A549 (cell line): Measurements from ENCODE around the gene TUBB8B. TPM values are rescaled to one million over a fixed set of nuclear protein-coding genes. Genes with fewer than 3 reads are reported as not detected.
"Not testable (repeated sequence)": the region's sequence is repeated elsewhere in the genome, so short reads cannot be mapped to it uniquely, and the experiment has no call there.

Experiments used
- ATAC-seq, 2 experiments: fragments of 200-7000 bp in 1 of 2; fragments of >200 bp in 1 of 2; cut with Nextera tagmentation in 1 of 2; cut with Tn5 transposase in 1 of 2; 3 replicates each; pipeline versions ENCODE4 v1.8.0 to v1.9.1; 2018 to 2020; ENCODE audit warnings: mild to moderate bottlenecking in 1 of 2, moderate library complexity in 1 of 2
- CTCF ChIA-PET: fragments of 300-600 bp; sonication (Branson Sonifier 250); formaldehyde crosslinking; extraction: SDS; loops from one replicate; lab custom pipeline; 2021; ENCODE audit warnings: antibody characterized with exemption, inconsistent platforms; lab: Yijun Ruan, JAX
- POLR2A ChIA-PET: fragments of 350-600 bp; formaldehyde crosslinking; extraction: SDS; loops from one replicate; lab custom pipeline; 2021; ENCODE audit warnings: antibody characterized with exemption, inconsistent platforms; lab: Yijun Ruan, JAX
- DNase-seq, 2 experiments: peaks; one replicate each; pipeline versions ENCODE4 v3.0.0 to v3.0.0-alpha.2; 2011 to 2016; ENCODE audit warnings: low read depth in 1 of 2, low spot score in 1 of 2
- FAIRE-seq: peaks from 2 replicates; lab custom pipeline; 2011; peaks lifted over from hg19 to GRCh38; lab: Jason Lieb, UNC
- H3K27ac ChIP-seq, 2 experiments: fragments of >200 bp; sonication (Bioruptor Twin); formaldehyde crosslinking; 3 replicates each; pipeline ENCODE4 v1.5.1; 2016 to 2017
- H3K4me1 ChIP-seq: fragments of >200 bp; sonication (Bioruptor Twin); formaldehyde crosslinking; 3 replicates; pipeline ENCODE4 v1.6.1; 2016
- H3K4me2 ChIP-seq: fragments of >200 bp; sonication (Bioruptor Twin); formaldehyde crosslinking; 3 replicates; pipeline ENCODE4 v1.6.1; 2016
- H3K4me3 ChIP-seq: fragments of >200 bp; sonication (Bioruptor Twin); formaldehyde crosslinking; 3 replicates; pipeline ENCODE4 v1.5.1; 2016
- H3K9me3 ChIP-seq: fragments of >200 bp; sonication (Bioruptor Twin); formaldehyde crosslinking; 3 replicates; pipeline ENCODE4 v1.6.1; 2016
- WGBS: methylation state at CpG from one replicate; pipeline ENCODE4 v1.1.6; 2017; ENCODE audit errors: missing lambda C conversion rate; 5-methylcytosine and 5-hydroxymethylcytosine counted together
- polyA plus RNA-seq, 4 experiments: library from polyadenylated mRNA; depleted of rRNA in 3 of 4; stranded (reverse); fragments of >200 nt; fragmentation: RNase III in 1 of 4; extraction: RNeasy Plus Mini Kit Qiagen cat#74134 plus additional on column Dnase treatment in 1 of 4; gene quantifications; 2 replicates in 3 of 4; 3 replicates in 1 of 4; pipeline ENCODE4 v1.2.3, GENCODE V29; 2011 to 2017
- TF ChIP-seq, protein P1 (sequence below): fragments of >200 bp; sonication (Bioruptor Twin); formaldehyde crosslinking; IDR thresholded peaks from 3 replicates; pipeline ENCODE4 v1.5.1; 2016

Gene TUBB8B
- polyA plus RNA-seq, 2 of the 4 experiments (the other 2 are of a cell fraction) = not detected

DNA sequence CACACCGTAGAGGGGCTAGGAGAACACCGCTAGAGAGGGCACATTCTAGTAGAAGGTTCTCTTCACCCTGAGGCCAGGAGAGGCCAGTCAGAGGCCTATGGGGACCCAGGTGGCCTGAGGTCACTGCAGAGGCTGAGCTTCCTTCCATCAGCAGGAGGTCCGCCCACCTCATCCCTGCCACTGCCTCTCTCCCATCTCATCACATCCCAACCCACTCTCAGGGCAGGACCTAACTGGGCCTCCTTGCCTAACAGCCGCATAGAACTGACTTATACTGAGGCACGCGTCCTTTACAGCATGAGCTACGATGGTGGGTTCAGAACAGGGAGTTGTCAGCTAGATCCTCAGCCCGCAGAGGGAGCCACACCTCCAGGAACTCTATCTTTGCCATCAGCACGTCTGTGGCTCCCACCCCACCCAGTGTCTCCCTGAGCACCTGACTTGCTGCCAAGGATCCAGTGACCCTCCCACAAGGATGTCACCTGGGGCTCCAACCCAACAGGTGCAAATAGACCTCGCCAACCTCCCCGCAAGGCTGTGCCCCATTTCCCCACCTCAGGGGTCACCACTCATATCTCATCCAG is 33.3 kb upstream of the TUBB8B start:
- CTCF ChIA-PET, H3K9me3 ChIP-seq, H3K4me1 ChIP-seq, FAIRE-seq, DNase-seq, POLR2A ChIA-PET, H3K4me2 ChIP-seq, H3K4me3 ChIP-seq, H3K27ac ChIP-seq: not testable (repeated sequence)
- 0 out of 6 replicates have a peak, but pooled peaks of 1 of the 2 experiments have one; percentile 30 for ATAC-seq
- WGBS = 65% methylated on average over 10 of the region's 11 CpGs

DNA sequence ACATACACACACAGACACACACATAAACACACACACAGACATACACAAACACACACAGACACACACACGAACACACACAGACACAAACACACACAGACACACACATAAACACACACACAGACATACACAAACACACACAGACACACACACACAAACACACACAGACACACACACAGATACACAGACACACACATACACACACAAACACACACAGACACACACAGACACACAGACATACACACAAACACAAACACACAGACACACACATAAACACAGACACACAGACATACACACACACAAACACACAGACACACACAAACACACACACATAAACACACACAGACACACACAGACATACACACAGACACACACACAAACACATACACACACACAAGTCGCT is 31.5 kb upstream of the TUBB8B start:
- FAIRE-seq, ATAC-seq, H3K27ac ChIP-seq, CTCF ChIA-PET, H3K4me1 ChIP-seq, H3K4me2 ChIP-seq, H3K4me3 ChIP-seq, POLR2A ChIA-PET, H3K9me3 ChIP-seq, DNase-seq: not testable (repeated sequence)
- 17% methylated on average over 2 of the region's 2 CpGs for WGBS

DNA sequence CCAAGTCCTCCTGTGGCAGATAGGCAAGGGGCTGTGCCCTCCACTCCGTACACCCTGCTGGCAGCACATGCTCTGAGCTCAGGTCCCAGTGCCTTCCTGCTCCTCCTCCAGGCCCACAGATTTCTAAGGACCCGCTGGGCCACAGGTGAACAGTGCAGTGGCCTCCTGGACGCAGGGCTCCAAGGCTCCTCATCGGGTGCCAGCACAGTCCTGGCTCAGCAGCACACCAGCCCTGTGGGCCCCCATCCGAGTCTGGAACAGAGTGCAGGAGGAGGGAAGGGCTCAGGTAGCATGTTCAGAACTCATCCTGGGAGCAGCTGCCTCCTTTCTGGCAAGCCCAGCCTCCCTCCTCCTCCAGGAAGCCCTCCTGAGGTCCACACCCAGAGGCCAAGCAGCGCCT is 30.8 kb upstream of the TUBB8B start:
- ATAC-seq, DNase-seq, POLR2A ChIA-PET, H3K4me1 ChIP-seq, H3K27ac ChIP-seq, H3K9me3 ChIP-seq, H3K4me3 ChIP-seq, CTCF ChIA-PET, FAIRE-seq, H3K4me2 ChIP-seq: not testable (repeated sequence)
- no CpG with 5 or more reads among the region's 6 CpGs for WGBS

DNA sequence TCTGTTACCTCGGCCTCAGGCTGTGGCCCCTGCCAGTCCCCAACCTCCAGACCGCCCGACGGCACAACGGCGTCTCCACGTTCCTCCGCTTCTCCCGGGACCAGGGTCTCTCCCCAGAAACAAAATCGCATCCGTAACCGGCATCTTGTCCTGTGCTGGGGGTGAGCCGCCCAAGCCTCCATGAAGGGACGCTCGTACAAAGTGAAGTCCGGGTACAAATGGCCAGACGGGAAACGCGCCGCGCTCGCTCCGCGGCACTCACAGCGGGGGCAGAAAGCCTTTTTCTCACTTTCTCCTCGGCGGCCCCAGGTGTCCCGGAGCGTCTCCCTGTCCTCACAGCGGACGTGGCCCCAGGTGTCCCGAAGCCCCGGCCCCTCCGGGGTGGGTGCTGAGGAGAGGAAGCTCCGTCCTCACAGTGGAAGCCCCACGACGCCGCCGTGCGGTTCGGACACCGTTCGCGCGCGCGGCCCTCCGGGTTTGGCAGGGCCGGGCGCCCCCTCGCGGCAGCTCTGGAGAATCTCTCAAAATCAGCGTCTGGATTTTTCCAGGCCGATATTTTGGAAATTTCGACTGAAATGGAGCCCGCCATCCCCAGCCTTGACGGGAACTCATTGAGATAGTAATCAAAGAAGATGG is 26.2 kb upstream of the TUBB8B start:
- 83% methylated on average over 33 of the region's 57 CpGs for WGBS
- TF ChIP-seq, protein P1, sequence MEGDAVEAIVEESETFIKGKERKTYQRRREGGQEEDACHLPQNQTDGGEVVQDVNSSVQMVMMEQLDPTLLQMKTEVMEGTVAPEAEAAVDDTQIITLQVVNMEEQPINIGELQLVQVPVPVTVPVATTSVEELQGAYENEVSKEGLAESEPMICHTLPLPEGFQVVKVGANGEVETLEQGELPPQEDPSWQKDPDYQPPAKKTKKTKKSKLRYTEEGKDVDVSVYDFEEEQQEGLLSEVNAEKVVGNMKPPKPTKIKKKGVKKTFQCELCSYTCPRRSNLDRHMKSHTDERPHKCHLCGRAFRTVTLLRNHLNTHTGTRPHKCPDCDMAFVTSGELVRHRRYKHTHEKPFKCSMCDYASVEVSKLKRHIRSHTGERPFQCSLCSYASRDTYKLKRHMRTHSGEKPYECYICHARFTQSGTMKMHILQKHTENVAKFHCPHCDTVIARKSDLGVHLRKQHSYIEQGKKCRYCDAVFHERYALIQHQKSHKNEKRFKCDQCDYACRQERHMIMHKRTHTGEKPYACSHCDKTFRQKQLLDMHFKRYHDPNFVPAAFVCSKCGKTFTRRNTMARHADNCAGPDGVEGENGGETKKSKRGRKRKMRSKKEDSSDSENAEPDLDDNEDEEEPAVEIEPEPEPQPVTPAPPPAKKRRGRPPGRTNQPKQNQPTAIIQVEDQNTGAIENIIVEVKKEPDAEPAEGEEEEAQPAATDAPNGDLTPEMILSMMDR = peak; percentile 20; the same call in 1 of the 3 replicates
- ATAC-seq = peak; percentile 59 to 88
- H3K4me1 ChIP-seq, FAIRE-seq, CTCF ChIA-PET, DNase-seq, POLR2A ChIA-PET, H3K9me3 ChIP-seq: not testable (repeated sequence)
- H3K4me2 ChIP-seq = peak overlapping the region; percentile 44; the same call in 2 of the 3 replicates
- H3K4me3 ChIP-seq = peak overlapping the region; percentile 34; the same call in 1 of the 3 replicates
- peak overlapping the region in 1 of 2 experiments; percentile 62; a peak in 1 of 6 replicates for H3K27ac ChIP-seq

DNA sequence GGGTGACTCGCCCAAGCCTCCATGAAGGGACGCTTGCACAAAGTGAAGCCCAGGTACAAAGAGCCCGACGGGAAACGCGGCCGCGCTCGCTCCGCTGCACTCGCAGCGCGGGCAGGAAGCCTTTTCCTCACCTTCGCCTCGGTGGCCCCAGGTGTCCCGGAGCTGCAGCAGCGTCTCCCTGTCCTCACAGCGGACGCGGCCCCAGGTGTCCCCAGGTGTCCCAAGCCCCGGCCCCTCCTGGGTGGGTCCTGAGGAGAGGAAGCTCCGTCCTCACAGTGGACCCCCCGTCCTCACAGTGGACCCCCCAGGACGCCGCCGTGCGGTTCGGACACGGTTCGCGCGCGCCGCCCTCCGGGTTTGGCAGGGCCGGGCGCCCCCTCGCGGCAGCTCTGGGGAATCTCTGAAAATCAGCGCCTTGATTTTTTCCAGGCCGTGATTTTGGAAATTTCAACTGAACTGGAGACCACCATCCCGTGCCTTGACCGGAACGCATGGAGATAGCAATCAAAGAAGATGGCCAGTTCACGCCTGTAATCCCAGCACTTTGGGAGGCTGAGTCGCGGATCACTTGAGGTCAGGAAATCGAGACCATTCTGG is 23.9 kb upstream of the TUBB8B start:
- POLR2A ChIA-PET, FAIRE-seq, H3K4me2 ChIP-seq, H3K4me3 ChIP-seq, CTCF ChIA-PET, H3K9me3 ChIP-seq, DNase-seq, H3K4me1 ChIP-seq, H3K27ac ChIP-seq: not testable (repeated sequence)
- peak in 1 of 2 experiments; percentile 53; a peak in 3 of 6 replicates for ATAC-seq
- 91% methylated on average over 4 of the region's 48 CpGs for WGBS

DNA sequence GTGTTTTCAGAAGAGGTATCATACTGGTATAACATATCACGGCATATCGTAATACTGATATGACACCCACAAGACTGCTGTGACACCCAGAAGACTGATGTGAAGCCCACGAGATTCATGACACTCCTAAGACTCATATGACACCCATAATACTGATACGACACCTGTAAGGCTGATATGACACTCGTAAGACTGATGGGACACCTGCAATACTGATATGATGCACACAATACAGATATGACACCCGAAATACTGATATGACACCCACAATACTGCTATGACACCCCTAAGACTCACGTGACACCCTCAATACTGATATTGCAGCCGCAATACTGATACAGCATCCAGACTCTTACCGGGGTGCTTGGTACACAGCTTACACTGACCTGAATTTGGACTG is 18.3 kb upstream of the TUBB8B start:
- not testable (repeated sequence) for FAIRE-seq

DNA sequence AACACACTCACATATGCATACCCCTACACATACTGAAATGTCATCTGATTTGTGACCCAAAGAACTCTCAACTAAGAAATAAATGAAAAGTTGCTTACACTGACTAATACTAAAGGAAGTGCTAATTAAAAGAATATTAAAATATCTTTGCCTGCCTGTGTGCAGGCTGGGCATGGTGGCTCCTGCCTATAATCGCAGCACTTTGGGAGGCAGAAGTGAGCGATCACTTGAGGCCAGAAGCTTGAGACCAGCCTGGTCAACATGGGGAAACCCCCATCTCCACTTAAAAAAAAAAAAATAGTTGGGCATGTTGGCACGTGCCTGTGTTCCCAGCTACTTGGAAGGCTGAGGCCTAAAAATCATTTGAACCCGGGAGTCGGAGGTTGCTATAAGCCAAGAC is 14.9 kb upstream of the TUBB8B start:
- DNase-seq, H3K4me3 ChIP-seq, H3K4me1 ChIP-seq, ATAC-seq, H3K27ac ChIP-seq, POLR2A ChIA-PET, FAIRE-seq, H3K4me2 ChIP-seq, H3K9me3 ChIP-seq, CTCF ChIA-PET: not testable (repeated sequence)
- WGBS = 45% methylated on average over 5 of the region's 5 CpGs

More for the DNA sequence above, 18.3 kb upstream of the TUBB8B start:
- DNase-seq, CTCF ChIA-PET, ATAC-seq, H3K4me3 ChIP-seq, H3K27ac ChIP-seq, H3K4me2 ChIP-seq, POLR2A ChIA-PET, H3K9me3 ChIP-seq, H3K4me1 ChIP-seq: not testable (repeated sequence)
- WGBS = 41% methylated on average over 9 of the region's 9 CpGs

DNA sequence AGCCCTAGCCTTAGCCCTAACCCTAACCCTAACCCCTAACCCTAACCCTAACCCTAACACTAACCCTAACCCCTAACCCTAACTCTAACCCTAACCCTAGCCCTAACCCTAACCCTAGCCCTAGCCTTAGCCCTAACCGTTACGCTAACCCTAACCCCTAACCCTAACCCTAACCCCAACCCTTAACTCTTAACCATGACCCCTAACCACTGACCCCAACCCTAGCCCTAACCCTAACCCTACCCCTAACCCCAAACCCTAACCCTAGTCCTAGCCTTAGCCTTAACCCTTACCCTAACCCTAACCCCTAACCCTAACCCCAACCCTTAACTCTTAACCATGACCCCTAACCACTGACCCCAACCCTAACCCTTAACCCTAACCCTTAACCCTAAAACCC is 14.2 kb upstream of the TUBB8B start:
- H3K4me2 ChIP-seq, H3K27ac ChIP-seq, H3K4me1 ChIP-seq, H3K4me3 ChIP-seq, H3K9me3 ChIP-seq, FAIRE-seq, CTCF ChIA-PET, POLR2A ChIA-PET, DNase-seq: not testable (repeated sequence)
- WGBS = 33% methylated on average over 2 of the region's 2 CpGs
- peak in 1 of 2 experiments; percentile 43; a peak in 1 of 6 replicates for ATAC-seq

DNA sequence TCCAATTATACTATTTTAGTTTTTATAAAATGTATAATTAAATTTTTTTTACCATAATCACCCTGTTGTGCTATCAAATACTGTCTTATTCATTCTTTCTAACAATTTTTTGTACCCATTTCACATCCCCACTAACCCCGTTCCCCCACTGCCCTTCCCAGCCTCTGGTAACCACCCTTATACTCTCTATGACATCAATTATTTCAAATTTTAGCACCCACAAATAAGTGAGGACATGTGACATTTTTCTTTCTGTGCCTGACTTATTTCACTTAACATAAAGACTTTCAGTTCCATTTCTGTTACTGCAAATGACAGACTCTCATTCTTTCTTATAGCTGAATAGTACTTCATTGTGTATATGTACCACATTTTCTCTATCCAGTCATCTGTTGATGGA is 5.0 kb upstream of the TUBB8B start:
- DNase-seq, H3K4me1 ChIP-seq, CTCF ChIA-PET, POLR2A ChIA-PET, ATAC-seq, H3K27ac ChIP-seq, H3K4me3 ChIP-seq, H3K4me2 ChIP-seq, FAIRE-seq, H3K9me3 ChIP-seq: not testable (repeated sequence)
- 29% methylated on average over 1 of the region's 1 CpG for WGBS

DNA sequence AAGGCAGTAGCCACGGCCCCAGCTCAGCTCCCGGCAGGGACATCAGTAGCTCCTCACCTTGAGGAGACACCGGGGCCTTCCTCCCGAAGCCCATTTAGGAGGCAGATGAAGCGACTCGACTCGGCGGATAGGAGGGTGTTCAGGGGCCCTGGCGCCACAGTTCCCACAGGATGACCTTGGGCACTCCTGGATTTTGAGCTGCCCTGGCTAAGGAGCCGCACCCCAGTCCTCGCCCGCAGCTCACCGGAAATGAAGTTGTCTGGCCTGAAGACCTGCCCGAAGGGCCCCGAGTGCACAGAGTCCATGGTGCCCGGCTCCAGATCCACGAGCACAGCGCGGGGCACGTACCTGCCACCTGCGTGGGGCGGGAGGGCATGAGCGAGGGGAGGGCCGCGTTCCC is 719 bp downstream of the TUBB8B start:
- H3K4me3 ChIP-seq, H3K27ac ChIP-seq, FAIRE-seq, H3K4me2 ChIP-seq, H3K4me1 ChIP-seq, POLR2A ChIA-PET, H3K9me3 ChIP-seq, ATAC-seq, DNase-seq, CTCF ChIA-PET: not testable (repeated sequence)
- WGBS = 89% methylated on average over 7 of the region's 25 CpGs
